Adrenal gland (tissue), 5 donors: ENCODE measurements around the gene EPB41L1.

Experiments used
- POLR2A ChIP-seq, 2 donors: fragments of 450-650 bp; IDR thresholded peaks; one replicate each; pipeline ENCODE4 v1.6.1; 2017; ENCODE audit warnings: antibody characterized with exemption in 2 of 2, mild to moderate bottlenecking in 2 of 2, moderate library complexity in 1 of 2
- TF ChIP-seq, protein P1 (sequence below), 6 experiments: fragments of 450-650 bp in 4 of 6; fragments of 200-600 bp in 2 of 6; sonication (generic) in 1 of 6; IDR thresholded peaks; 1 replicate in 5 of 6; 2 replicates in 1 of 6; pipeline versions ENCODE4 v1.5.1 to v1.8.0; 2016 to 2021; ENCODE audit warnings: antibody characterized with exemption in 6 of 6, mild to moderate bottlenecking in 2 of 6, moderate library complexity in 1 of 6
- donor health status: DM: no; HTN: no; CAD: no.

DNA sequence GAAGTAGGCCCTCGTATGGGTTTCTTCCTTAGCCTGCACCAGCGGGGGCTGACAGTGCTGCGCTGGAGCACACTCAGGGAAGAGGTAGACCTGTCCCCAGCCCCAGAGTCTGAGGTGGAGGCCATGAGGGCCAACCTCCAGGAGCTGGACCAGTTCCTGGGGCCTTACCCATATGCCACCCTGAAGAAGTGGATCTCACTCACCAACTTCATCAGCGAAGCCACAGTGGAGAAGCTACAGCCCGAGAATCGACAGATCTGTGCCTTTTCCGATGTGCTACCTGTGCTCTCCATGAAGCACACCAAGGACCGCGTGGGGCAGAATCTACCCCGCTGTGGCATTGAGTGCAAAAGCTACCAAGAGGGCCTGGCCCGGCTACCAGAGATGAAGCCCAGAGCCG is 85.5 kb downstream of the EPB41L1 start:
- TF ChIP-seq, protein P1, sequence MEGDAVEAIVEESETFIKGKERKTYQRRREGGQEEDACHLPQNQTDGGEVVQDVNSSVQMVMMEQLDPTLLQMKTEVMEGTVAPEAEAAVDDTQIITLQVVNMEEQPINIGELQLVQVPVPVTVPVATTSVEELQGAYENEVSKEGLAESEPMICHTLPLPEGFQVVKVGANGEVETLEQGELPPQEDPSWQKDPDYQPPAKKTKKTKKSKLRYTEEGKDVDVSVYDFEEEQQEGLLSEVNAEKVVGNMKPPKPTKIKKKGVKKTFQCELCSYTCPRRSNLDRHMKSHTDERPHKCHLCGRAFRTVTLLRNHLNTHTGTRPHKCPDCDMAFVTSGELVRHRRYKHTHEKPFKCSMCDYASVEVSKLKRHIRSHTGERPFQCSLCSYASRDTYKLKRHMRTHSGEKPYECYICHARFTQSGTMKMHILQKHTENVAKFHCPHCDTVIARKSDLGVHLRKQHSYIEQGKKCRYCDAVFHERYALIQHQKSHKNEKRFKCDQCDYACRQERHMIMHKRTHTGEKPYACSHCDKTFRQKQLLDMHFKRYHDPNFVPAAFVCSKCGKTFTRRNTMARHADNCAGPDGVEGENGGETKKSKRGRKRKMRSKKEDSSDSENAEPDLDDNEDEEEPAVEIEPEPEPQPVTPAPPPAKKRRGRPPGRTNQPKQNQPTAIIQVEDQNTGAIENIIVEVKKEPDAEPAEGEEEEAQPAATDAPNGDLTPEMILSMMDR (IDR thresholded peaks at IDR 0.05) = no peak
- TF ChIP-seq POLR2A (IDR thresholded peaks at IDR 0.05) = no peak
